GM21619 (cell line): ENCODE data around the gene GPR153.
"Not testable (repeated sequence)": the region's sequence is repeated elsewhere in the genome, so short reads cannot be mapped to it uniquely, and the experiment has no call there.

Experiments used
- ATAC-seq: cut with Tn5 transposase; IDR thresholded peaks from one replicate; pipeline ENCODE4 v1.9.1; 2021; ENCODE audit not compliant: unreplicated experiment

Gene GPR153

GRCh38 chr1:6260961-6261614 is at the start of gene GPR153:
Gene GPR153 (minus strand): TSS chr1:6261098. CDS start chr1:6254905, 6,193 bp downstream.
- peak; percentile 30 for ATAC-seq

DNA sequence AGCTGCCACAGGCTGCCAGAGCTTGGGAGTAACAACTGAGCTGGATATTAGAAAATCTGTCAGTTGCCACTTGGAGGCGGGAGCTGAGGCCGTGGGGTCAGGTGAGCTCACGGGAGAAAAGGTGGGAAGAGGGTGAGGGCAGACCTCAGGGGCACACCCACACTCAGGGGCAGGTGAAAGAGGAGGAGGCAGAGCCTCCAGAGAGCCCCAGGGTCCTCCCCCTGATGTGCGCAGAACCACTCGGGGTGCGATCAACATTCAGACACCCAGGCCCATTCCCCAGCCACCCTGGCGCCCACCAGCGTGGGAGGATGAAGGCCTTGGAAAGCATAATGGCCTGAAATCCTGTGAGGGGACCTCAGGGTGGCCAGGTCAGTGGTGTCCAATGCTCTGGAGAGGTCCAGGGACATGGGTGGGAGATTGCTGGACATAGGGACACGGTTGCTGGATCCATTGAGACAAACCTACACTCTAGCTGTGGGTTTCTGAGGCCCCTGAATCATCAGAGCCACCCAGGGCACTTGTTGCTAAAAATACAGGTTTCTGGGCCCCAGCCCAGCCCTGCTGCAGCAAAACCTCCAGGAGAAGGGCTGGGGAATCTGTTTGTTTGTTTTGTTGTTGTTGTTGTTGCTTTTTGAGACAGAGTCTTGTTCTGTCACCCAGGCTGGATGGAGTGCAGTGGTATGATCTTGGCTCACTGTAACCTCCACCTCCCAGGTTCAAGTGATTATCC is 49.4 kb upstream of the GPR153 start:
- ATAC-seq = no peak

DNA sequence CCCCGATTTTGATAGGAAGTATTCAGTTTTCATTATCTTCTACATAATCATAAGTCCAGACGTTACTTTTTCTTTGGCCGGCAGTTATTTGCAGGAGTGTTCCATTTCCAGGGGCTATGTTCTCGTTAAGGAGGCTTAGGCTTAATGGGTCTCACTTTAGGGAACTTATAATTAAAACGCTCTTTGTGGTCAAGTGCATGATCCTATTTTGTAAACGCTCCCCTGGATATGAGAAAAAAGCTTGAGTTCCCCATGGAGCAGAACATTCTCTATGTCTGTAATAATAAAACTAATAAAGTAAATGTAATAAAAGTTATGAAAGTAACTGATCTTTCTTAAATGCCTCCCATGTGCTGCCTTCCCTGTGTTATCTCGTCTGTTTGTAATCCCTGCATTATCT is 48.7 kb upstream of the GPR153 start:
- no peak for ATAC-seq

DNA sequence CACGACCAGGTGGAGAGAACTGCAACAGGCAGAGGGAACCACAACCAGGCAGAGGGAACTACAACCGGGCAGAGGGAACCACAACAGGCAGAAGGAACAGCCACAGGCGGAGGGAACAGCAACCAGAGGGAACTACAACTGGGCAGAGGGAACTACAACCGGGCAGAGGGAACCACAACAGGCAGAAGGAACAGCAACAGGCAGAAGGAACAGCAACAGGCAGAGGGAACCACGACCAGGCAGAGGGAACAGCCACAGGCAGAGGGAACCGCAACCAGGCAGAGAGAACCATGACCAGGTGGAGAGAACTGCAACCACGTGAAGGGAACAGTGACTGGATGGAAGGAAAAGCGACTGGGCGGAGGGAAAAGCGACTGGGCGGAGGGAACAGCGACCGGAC is 47.6 kb upstream of the GPR153 start:
- no peak for ATAC-seq

DNA sequence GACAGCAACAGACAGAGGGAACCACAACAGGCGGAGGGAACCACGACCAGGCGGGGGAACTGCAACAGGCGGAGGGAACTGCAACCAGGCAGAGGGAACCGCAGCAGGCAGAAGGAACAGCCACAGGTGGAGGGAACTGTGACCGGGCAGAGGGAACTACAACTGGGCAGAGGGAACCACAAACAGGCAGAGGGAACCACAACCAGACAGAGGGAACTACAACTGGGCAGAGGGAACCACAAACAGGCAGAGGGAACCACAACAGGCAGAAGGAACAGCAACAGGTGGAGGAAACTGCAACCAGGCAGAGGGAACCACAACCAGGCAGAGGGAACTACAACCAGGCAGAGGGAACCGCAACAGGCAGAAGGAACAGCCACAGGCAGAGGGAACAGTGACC is 46.8 kb upstream of the GPR153 start:
- ATAC-seq = not testable (repeated sequence)

DNA sequence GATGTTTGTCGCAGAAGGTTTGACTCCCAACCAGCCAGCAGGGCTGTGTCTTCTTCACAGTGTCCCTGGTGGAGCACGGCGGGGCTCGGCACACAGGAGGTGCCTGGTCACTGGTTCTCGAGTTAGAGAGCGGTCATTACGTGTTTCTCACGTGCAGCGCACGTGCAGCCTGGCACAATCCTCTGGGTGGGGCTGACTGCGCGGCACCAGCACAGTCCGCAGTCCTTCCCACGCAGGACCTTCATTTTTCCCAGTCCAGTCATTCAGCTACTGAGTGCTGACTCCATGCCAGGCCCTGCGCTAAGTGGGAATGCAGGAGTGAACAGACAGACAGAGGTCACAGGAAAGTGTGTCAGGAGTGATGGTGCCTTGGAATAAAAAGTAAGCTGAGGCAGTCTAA is 46.2 kb upstream of the GPR153 start:
- no peak for ATAC-seq

GRCh38 chr1:6303397-6304012 is 42.6 kb upstream of the GPR153 start:
- ATAC-seq = no peak

GRCh38 chr1:6302568-6302967 is 41.7 kb upstream of the GPR153 start:
- ATAC-seq = no peak

DNA sequence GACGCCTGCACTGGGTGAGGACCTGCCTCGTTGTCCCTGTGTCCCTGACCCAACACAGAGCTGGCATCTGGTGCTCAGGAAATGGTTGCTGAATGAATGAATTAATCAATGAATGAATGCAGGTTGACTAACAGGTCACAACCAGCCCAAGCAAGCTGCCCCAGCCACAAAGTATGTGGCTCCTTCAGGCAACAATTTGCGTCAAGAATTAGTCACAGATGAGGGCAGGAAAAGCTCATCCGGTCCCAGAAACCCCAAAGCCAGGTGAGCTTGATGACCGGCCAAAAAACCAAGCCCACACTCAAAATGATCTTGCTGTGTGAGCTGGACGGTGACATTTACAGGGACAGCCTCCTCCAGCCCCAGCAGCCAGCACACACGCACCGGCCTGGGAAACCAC is 40.6 kb upstream of the GPR153 start:
- no peak for ATAC-seq

DNA sequence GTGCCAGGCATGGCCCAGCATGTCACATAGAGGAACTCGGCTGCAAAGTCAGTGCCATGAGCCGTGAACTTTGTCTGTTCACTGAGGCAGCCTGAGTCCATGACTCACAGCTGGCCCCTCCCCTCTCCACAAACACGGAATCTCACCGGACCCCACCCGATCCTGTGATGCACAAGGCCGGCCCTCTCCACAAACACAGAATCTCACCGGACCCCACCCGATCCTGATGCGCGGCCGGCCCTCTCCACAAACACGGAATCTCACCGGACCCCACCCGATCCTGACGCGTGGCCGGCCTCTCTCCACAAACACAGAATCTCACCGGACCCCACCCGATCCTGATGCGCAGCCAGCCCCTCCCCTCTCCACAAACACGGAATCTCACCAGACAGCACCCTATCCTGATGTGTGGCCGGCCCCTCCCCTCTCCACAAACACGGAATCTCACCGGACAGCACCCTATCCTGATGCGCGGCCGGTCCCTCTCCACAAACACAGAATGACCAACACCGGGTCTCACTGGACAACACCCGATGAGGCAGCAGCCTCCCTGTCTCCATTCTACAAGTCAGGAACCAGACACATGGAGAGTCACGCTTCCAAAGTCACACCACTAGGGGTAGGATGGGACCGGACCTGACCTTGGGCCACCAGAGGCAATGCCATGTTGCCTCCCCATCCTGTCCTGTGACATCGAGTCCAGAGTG is 39.6 kb upstream of the GPR153 start:
- no peak for ATAC-seq

GRCh38 chr1:6299557-6300165 is 38.8 kb upstream of the GPR153 start:
- ATAC-seq = no peak

- no peak for ATAC-seq
Observed at GRCh38 chr1:6298940-6299465, 38.1 kb upstream of the GPR153 start.

DNA sequence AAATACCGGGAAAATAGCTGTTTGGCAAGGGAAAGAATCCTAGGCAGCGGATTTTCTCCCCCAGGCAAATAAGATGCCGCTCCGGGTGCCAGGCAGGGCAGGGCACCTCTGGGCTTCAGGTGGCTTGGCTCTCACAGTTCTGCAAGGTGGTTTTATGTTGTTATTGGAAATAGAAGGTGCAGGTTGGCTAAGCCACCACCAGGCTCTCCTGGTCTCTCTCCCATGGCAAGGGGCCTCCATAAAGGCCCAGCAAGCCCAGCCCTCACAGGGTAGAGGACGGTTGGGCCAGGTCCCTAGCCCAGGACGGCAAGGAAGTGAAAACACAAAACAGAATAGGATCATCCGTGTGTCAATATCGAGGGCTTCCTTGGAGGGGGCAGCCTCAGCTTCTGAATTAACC is 37.6 kb upstream of the GPR153 start:
- no peak for ATAC-seq

DNA sequence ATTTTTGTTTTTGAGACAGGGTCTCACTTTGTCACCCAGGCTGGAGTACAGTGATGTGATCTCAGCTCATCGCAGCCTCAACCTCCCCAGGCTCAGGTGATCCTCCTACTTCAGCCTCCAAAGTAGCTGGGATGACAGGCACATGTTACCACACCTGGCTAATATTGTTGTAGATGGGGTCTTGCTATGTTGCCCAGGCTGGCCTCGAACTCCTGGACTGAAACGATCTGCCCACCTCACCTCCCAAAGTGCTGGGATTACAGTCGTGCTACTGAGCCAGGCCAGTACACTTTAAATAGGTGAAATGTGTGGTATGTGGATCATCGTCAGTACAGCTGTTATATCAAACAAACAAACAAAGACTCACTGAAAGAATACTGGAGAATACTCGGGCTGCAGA is 35.0 kb upstream of the GPR153 start:
- ATAC-seq = no peak

DNA sequence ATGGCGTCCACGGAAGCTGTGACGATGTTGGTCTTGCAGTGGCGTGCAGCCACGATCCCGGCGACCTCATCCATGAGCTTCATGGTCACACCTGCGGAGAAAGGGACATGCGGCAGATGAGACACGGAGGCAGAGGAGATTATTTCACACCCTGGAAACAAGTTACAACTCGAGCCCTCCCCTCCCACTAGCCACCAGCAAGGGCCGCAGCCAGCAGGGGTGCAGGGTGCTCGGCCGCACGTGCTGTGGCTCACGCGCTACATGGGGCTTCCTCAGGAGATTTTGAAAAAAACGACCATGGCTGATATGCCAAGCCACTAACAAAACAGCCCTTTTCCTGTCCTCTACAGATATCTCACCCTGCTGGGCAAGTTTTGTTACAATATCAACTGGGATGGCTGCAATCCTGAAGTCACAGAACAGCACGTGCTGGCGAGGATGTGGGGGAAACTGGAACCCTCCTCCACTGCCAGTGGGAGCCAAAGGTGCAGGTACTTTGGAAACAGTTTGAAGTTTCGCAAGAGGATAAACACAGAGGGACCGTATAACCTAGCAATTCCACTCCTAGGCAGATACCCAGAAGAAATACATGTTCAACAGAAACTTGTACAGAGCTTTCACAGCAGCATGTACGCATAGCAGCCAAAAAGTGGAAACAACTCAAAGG is 34.1 kb upstream of the GPR153 start:
- no peak for ATAC-seq

GRCh38 chr1:6294080-6294889 is 33.4 kb upstream of the GPR153 start:
- ATAC-seq = no peak

DNA sequence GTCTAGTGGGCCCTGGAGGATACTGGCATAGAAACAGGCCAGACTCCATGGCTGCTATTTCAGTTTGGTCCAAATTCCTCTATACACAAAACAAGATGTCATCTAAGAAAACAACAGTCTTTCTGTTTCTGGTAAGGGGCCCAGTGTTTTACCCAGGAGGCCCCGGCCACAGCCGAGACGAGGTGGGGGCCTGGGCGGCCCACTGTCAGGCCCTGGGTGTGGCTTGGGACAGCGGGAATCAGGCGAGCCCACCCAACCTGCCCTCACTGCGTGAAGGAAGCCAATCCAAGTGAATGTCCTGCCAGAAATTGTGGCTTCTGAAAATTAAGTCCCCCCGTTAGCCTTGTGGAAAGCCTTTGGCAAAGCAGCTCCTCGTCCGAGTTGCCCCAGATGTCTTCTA is 31.2 kb upstream of the GPR153 start:
- no peak for ATAC-seq

GRCh38 chr1:6288665-6289064 is 27.8 kb upstream of the GPR153 start:
- no peak for ATAC-seq

GRCh38 chr1:6288026-6288425 is 27.1 kb upstream of the GPR153 start:
- ATAC-seq = no peak

DNA sequence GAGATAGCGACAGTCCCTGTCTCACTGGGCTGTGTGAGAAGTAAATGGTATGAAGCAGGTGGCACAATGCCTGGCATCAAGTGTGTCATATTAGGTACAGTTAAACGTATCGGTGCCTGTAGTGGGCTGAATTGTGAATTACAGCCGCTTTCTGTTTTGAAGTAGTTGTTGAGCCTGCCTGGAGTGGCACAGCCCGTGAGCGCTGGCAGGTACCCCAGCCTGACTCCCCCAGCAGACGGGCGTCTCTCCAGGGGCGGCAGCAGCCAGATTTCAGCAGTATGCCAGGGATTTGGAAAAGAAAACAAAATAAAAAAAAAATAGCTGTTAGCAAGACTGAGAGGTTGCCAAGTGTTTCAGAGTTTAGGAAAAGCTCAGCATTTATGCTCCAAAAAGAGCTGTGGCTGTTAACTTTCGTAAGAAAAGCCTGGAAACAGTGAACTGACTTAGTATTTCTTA is 26.6 kb upstream of the GPR153 start:
- no peak for ATAC-seq
